ENCODE data around the gene POLR2H.

POLR2H gene

GRCh38 chr3:184387174-184387714 is 25.7 kb downstream of the POLR2H start:
- DNase-seq (ENCODE audit: low spot score): no peak

GRCh38 chr3:184388164-184388935 is 26.8 kb downstream of the POLR2H start:
- no peak for DNase-seq (ENCODE audit: low spot score)

GRCh38 chr3:184388936-184389230 is 27.4 kb downstream of the POLR2H start:
- no peak for DNase-seq (ENCODE audit: low spot score)

- no peak for DNase-seq (ENCODE audit: low spot score)
Measured at GRCh38 chr3:184389384-184389783, 27.9 kb downstream of the POLR2H start.

GRCh38 chr3:184389935-184390528 is 28.5 kb downstream of the POLR2H start:
- no peak for DNase-seq (ENCODE audit: low spot score)

GRCh38 chr3:184391266-184391665 is 29.8 kb downstream of the POLR2H start:
- DNase-seq (ENCODE audit: low spot score): no peak

GRCh38 chr3:184395320-184395660 is 33.8 kb downstream of the POLR2H start:
- DNase-seq (ENCODE audit: low spot score): no peak

GRCh38 chr3:184399410-184399809 is 37.9 kb downstream of the POLR2H start:
- DNase-seq (ENCODE audit: low spot score): no peak

GRCh38 chr3:184405075-184406030 is 43.8 kb downstream of the POLR2H start:
- DNase-seq (ENCODE audit: low spot score): peak; percentile 38

- DNase-seq (ENCODE audit: low spot score): no peak
Measured at GRCh38 chr3:184409331-184409926, 47.9 kb downstream of the POLR2H start.

GRCh38 chr3:184409946-184410500 is 48.5 kb downstream of the POLR2H start:
- no peak for DNase-seq (ENCODE audit: low spot score)

- no peak for DNase-seq (ENCODE audit: low spot score)
Measured at GRCh38 chr3:184414418-184415202, 53.1 kb downstream of the POLR2H start.

- DNase-seq (ENCODE audit: low spot score): no peak
Measured at GRCh38 chr3:184415203-184415490, 53.6 kb downstream of the POLR2H start.

- peak; percentile 31 for DNase-seq (ENCODE audit: low spot score)
Measured at GRCh38 chr3:184417619-184418327, 56.3 kb downstream of the POLR2H start.

Data from putamen (tissue), 1 donor.